Activated CD4-positive, alpha-beta memory T cell treated with anti-CD3 and anti-CD28 coated beads for 36 hours (primary cell): Measurements from ENCODE around the gene FAM3A. TPM values are rescaled to one million over a fixed set of nuclear protein-coding genes. Genes with fewer than 3 reads are reported as not detected.

ENCODE experiments used
- CTCF ChIA-PET: fragments of 350-600 bp; sonication (Branson Sonifier 250); formaldehyde crosslinking; loops from one replicate; lab custom pipeline; 2021; ENCODE audit warnings: antibody characterized with exemption, inconsistent platforms; lab: Charles Lee
- POLR2A ChIA-PET: fragments of 350-600 bp; sonication (Branson Sonifier 250); formaldehyde crosslinking; loops from one replicate; lab custom pipeline; 2021; ENCODE audit warnings: antibody characterized with exemption; lab: Charles Lee
- DNase-seq: peaks from one replicate; pipeline ENCODE4 v3.0.0-alpha.2; 2020
- H3K27ac Mint-ChIP-seq: one replicate; pipeline ENCODE4 v1.8.0; 2021; ENCODE audit warnings: mixed read lengths
- H3K27me3 Mint-ChIP-seq: one replicate; pipeline ENCODE4 v1.8.0; 2021; ENCODE audit warnings: mixed read lengths
- H3K36me3 Mint-ChIP-seq: one replicate; pipeline ENCODE4 v1.8.0; 2021; ENCODE audit warnings: mixed read lengths
- H3K4me1 Mint-ChIP-seq: one replicate; pipeline ENCODE4 v1.8.0; 2021; ENCODE audit warnings: low read depth, mixed read lengths
- H3K4me3 Mint-ChIP-seq: one replicate; pipeline ENCODE4 v1.8.0; 2021; ENCODE audit warnings: mild to moderate bottlenecking, mixed read lengths
- H3K9me3 Mint-ChIP-seq: one replicate; pipeline ENCODE4 v1.8.0; 2021; ENCODE audit warnings: mixed read lengths
- intact Hi-C: fragments of 100-400 bp; cut with micrococcal nuclease; formaldehyde crosslinking; loops from one replicate; pipeline ENCODE4 v1.15.1; 2023
- total RNA-seq, 2 experiments: library from RNA; stranded (reverse); gene quantifications; one replicate each; pipeline ENCODE4 v1.2.3, GENCODE V29; 2021

Gene FAM3A
- total RNA-seq, 2 experiments from 2014 or later: 21.4 to 28.4 TPM

- no peaks in the 10 kb centered on the region for H3K27me3 Mint-ChIP-seq
- DNase-seq: no peak
- CTCF ChIA-PET: interaction anchor here (0.9 kb wide), 1 partner anchor 133 kb away, joined by 3 read pairs; the partner anchor contains the start of gene RPL10
- H3K27ac Mint-ChIP-seq: no peak overlapping the region
- no peaks in the 10 kb centered on the region for H3K9me3 Mint-ChIP-seq
- intact Hi-C loops: no loop called here
- H3K4me3 Mint-ChIP-seq: no peak overlapping the region
- POLR2A ChIA-PET: no interaction called here
- peaks cover 11% of the 10 kb centered on the region for H3K4me1 Mint-ChIP-seq
- peaks cover 3% of the 10 kb centered on the region for H3K36me3 Mint-ChIP-seq
Measured at GRCh38 chrX:154531626-154532025, 15.6 kb upstream of the FAM3A start.

GRCh38 chrX:154530286-154530685 is 14.3 kb upstream of the FAM3A start:
- intact Hi-C loops: no loop called here
- H3K27me3 Mint-ChIP-seq: no peaks in the 10 kb centered on the region
- peaks cover 21% of the 10 kb centered on the region for H3K4me1 Mint-ChIP-seq

GRCh38 chrX:154529206-154529612 is 13.2 kb upstream of the FAM3A start:
- ChIA-PET POLR2A (no interaction called here), CTCF (no interaction called here)
- no peak for DNase-seq
- intact Hi-C loops: no loop called here
- H3K9me3 Mint-ChIP-seq: no peaks in the 10 kb centered on the region
- H3K27ac Mint-ChIP-seq: no peak overlapping the region
- no peaks in the 10 kb centered on the region for H3K27me3 Mint-ChIP-seq
- H3K36me3 Mint-ChIP-seq: no peaks in the 10 kb centered on the region
- H3K4me1 Mint-ChIP-seq: peaks cover 19% of the 10 kb centered on the region
- no peak overlapping the region for H3K4me3 Mint-ChIP-seq

More at GRCh38 chrX:154530286-154530685, 14.3 kb upstream of the FAM3A start:
- POLR2A ChIA-PET: no interaction called here
- H3K36me3 Mint-ChIP-seq: peaks cover 3% of the 10 kb centered on the region
- CTCF ChIA-PET: no interaction called here
- no peaks in the 10 kb centered on the region for H3K9me3 Mint-ChIP-seq
- no peak overlapping the region for H3K4me3 Mint-ChIP-seq
- no peak overlapping the region for H3K27ac Mint-ChIP-seq
- DNase-seq: no peak

GRCh38 chrX:154526901-154527675 is 11.1 kb upstream of the FAM3A start:
- POLR2A ChIA-PET: interaction anchor here (0.8 to 1.2 kb wide), 2 partner anchors 10 to 37 kb away, joined by 3 to 4 read pairs; partner anchors contain the start of gene SLC10A3
- intact Hi-C loops: no loop called here
- DNase-seq: peak; percentile 80
- Mint-ChIP-seq H3K4me3 (no peak overlapping the region), H3K36me3 (no peaks in the 10 kb centered on the region), H3K9me3 (no peaks in the 10 kb centered on the region), H3K27me3 (no peaks in the 10 kb centered on the region), H3K27ac (peak overlapping the region; percentile 42), H3K4me1 (peaks cover 19% of the 10 kb centered on the region)
- CTCF ChIA-PET: interaction anchor here (0.7 to 2.3 kb wide), 13 partner anchors 9 to 153 kb away, joined by 3 to 8 read pairs (median 3); partner anchors contain the start of genes ATP6AP1, EMD, FLNA and PLXNA3

GRCh38 chrX:154525606-154526490 is 9.8 kb upstream of the FAM3A start:
- CTCF ChIA-PET: no interaction called here
- H3K27ac Mint-ChIP-seq: no peak overlapping the region
- H3K36me3 Mint-ChIP-seq: no peaks in the 10 kb centered on the region
- DNase-seq: no peak
- H3K27me3 Mint-ChIP-seq: no peaks in the 10 kb centered on the region
- H3K9me3 Mint-ChIP-seq: no peaks in the 10 kb centered on the region
- peaks cover 19% of the 10 kb centered on the region for H3K4me1 Mint-ChIP-seq
- intact Hi-C loops: no loop called here
- H3K4me3 Mint-ChIP-seq: no peak overlapping the region
- POLR2A ChIA-PET: interaction anchor here (0.6 kb wide), 1 partner anchor 109 kb away, joined by 3 read pairs; no protein-coding TSS in a partner anchor

- no peaks in the 10 kb centered on the region for H3K36me3 Mint-ChIP-seq
- no peak for DNase-seq
- no peak overlapping the region for H3K4me3 Mint-ChIP-seq
- CTCF ChIA-PET: no interaction called here
- H3K4me1 Mint-ChIP-seq: peaks cover 5% of the 10 kb centered on the region
- no peaks in the 10 kb centered on the region for H3K27me3 Mint-ChIP-seq
- POLR2A ChIA-PET: no interaction called here
- no peaks in the 10 kb centered on the region for H3K9me3 Mint-ChIP-seq
- intact Hi-C loops: no loop called here
- H3K27ac Mint-ChIP-seq: no peak overlapping the region
Measured at GRCh38 chrX:154519389-154519788, 3.4 kb upstream of the FAM3A start.

- ChIA-PET CTCF (interaction anchor here (1.5 kb wide), 1 partner anchor 10 kb away, joined by 7 read pairs; no protein-coding TSS in a partner anchor), POLR2A (interaction anchor here (1.3 to 1.5 kb wide), 2 partner anchors 10 to 27 kb away, joined by 4 to 5 read pairs; partner anchors contain the start of gene SLC10A3)
- Mint-ChIP-seq H3K36me3 (peaks cover 1% of the 10 kb centered on the region), H3K9me3 (no peaks in the 10 kb centered on the region), H3K27ac (no peak overlapping the region), H3K4me3 (no peak overlapping the region), H3K4me1 (peaks cover 11% of the 10 kb centered on the region), H3K27me3 (no peaks in the 10 kb centered on the region)
- no peak for DNase-seq
- intact Hi-C loops: no loop called here
Measured at GRCh38 chrX:154517101-154517781, 1.2 kb upstream of the FAM3A start.

GRCh38 chrX:154516656-154517100 is 646 bp upstream of the FAM3A start:
- no peak for DNase-seq
- Mint-ChIP-seq H3K4me3 (peak overlapping the region; percentile 84), H3K9me3 (no peaks in the 10 kb centered on the region), H3K27me3 (no peaks in the 10 kb centered on the region), H3K4me1 (peaks cover 13% of the 10 kb centered on the region), H3K36me3 (peaks cover 1% of the 10 kb centered on the region), H3K27ac (peak overlapping the region; percentile 90)
- intact Hi-C loops: loop anchor here (1.0 kb wide), 1 partner anchor 26 kb away; the partner anchor contains the start of gene SLC10A3
- CTCF ChIA-PET: interaction anchor here (1.5 kb wide), 1 partner anchor 11 kb away, joined by 7 read pairs; no protein-coding TSS in a partner anchor
- POLR2A ChIA-PET: interaction anchor here (1.3 to 1.6 kb wide), 3 partner anchors 10 to 146 kb away, joined by 3 to 5 read pairs (median 4); partner anchors contain the start of gene SLC10A3

GRCh38 chrX:154515090-154515965 is 704 bp downstream of the FAM3A start:
- H3K27ac Mint-ChIP-seq: peak overlapping the region; percentile 80
- H3K4me1 Mint-ChIP-seq: peaks cover 19% of the 10 kb centered on the region
- POLR2A ChIA-PET: interaction anchor here (0.6 to 1.6 kb wide), 4 partner anchors 25 to 144 kb away, joined by 3 to 5 read pairs (median 3); partner anchors contain the start of gene SLC10A3
- peak overlapping the region; percentile 81 for H3K4me3 Mint-ChIP-seq
- no peaks in the 10 kb centered on the region for H3K27me3 Mint-ChIP-seq
- no peaks in the 10 kb centered on the region for H3K9me3 Mint-ChIP-seq
- peak; percentile 47 for DNase-seq
- CTCF ChIA-PET: interaction anchor here (0.7 kb wide), 1 partner anchor 12 kb away, joined by 4 read pairs; no protein-coding TSS in a partner anchor
- H3K36me3 Mint-ChIP-seq: peaks cover 5% of the 10 kb centered on the region
- intact Hi-C loops: no loop called here

GRCh38 chrX:154513716-154514115 is 2.3 kb downstream of the FAM3A start:
- intact Hi-C loops: no loop called here
- peak overlapping the region; percentile 16 for H3K4me3 Mint-ChIP-seq
- no peaks in the 10 kb centered on the region for H3K27me3 Mint-ChIP-seq
- DNase-seq: no peak
- H3K9me3 Mint-ChIP-seq: no peaks in the 10 kb centered on the region
- peak overlapping the region; percentile 48 for H3K27ac Mint-ChIP-seq
- peaks cover 9% of the 10 kb centered on the region for H3K36me3 Mint-ChIP-seq
- CTCF ChIA-PET: no interaction called here
- POLR2A ChIA-PET: interaction anchor here (1.1 kb wide), 1 partner anchor 15 kb away, joined by 3 read pairs; no protein-coding TSS in a partner anchor
- peaks cover 19% of the 10 kb centered on the region for H3K4me1 Mint-ChIP-seq
